Measurements from ENCODE around the gene LRRK1.

The LRRK1 gene

GRCh38 chr15:100885811-100886210 lies 33.3 kb upstream of the LRRK1 start:
- TF ChIP-seq TAF1 (IDR thresholded peaks at IDR 0.05; ENCODE audit: borderline replicate concordance, insufficient read depth, low read length) (no peak), SIN3A (IDR thresholded peaks at IDR 0.05; ENCODE audit: borderline replicate concordance, insufficient read depth, low read length) (no peak), POLR2AphosphoS5 (IDR thresholded peaks at IDR 0.05; ENCODE audit: low read depth, low read length) (no peak), REST (IDR thresholded peaks at IDR 0.05; ENCODE audit: insufficient read depth in 1 of 2, low read depth in 2 of 2, low read length in 2 of 2) (no peak), FOXP2 (optimal IDR thresholded peaks at IDR 0.05; ENCODE audit: borderline replicate concordance, extremely low read depth, extremely low read length, insufficient read depth) (no peak)

GRCh38 chr15:100887211-100887913 lies 31.8 kb upstream of the LRRK1 start:
- TF ChIP-seq TAF1 (IDR thresholded peaks at IDR 0.05; ENCODE audit: borderline replicate concordance, insufficient read depth, low read length) (no peak), POLR2AphosphoS5 (IDR thresholded peaks at IDR 0.05; ENCODE audit: low read depth, low read length) (no peak), FOXP2 (optimal IDR thresholded peaks at IDR 0.05; ENCODE audit: borderline replicate concordance, extremely low read depth, extremely low read length, insufficient read depth) (no peak), REST (IDR thresholded peaks at IDR 0.05; ENCODE audit: insufficient read depth in 1 of 2, low read depth in 2 of 2, low read length in 2 of 2) (no peak), SIN3A (IDR thresholded peaks at IDR 0.05; ENCODE audit: borderline replicate concordance, insufficient read depth, low read length) (no peak)

GRCh38 chr15:100889385-100890050 lies 29.6 kb upstream of the LRRK1 start:
- TF ChIP-seq FOXP2 (optimal IDR thresholded peaks at IDR 0.05; ENCODE audit: borderline replicate concordance, extremely low read depth, extremely low read length, insufficient read depth): no peak
- TF ChIP-seq REST (IDR thresholded peaks at IDR 0.05; ENCODE audit: insufficient read depth in 1 of 2, low read depth in 2 of 2, low read length in 2 of 2): no peak
- TF ChIP-seq TAF1 (IDR thresholded peaks at IDR 0.05; ENCODE audit: borderline replicate concordance, insufficient read depth, low read length): no peak
- TF ChIP-seq POLR2AphosphoS5 (IDR thresholded peaks at IDR 0.05; ENCODE audit: low read depth, low read length): no peak
- TF ChIP-seq SIN3A (IDR thresholded peaks at IDR 0.05; ENCODE audit: borderline replicate concordance, insufficient read depth, low read length): no peak

- TF ChIP-seq REST (IDR thresholded peaks at IDR 0.05; ENCODE audit: insufficient read depth in 1 of 2, low read depth in 2 of 2, low read length in 2 of 2): no peak
- no peak for TF ChIP-seq SIN3A (IDR thresholded peaks at IDR 0.05; ENCODE audit: borderline replicate concordance, insufficient read depth, low read length)
Observed at GRCh38 chr15:100890051-100890720, 29.0 kb upstream of the LRRK1 start.
